NCI-H524 treated with DMSO at 0.1 percent for 48 hours (cell line): ENCODE data around the gene PHACTR1.
A peak's percentile ranks its signal among the peaks of the same experiment; 100 is the strongest.
"Not testable (repeated sequence)": the region's sequence is repeated elsewhere in the genome, so short reads cannot be mapped to it uniquely, and the experiment has no call there.

Experiments
- DNase-seq: peaks from one replicate; lab custom pipeline; 2025; lab: John Stamatoyannopoulos, UW

The PHACTR1 gene

GRCh38 chr6:12716298-12716916 is at the start of gene PHACTR1:
Gene PHACTR1, plus strand, starts transcription at chr6:12716767.
- DNase-seq, result no peak

- DNase-seq, result no peak
These were observed 49.7 kb upstream of the PHACTR1 start for GRCh38 chr6:12666886-12667285.

GRCh38 chr6:12675931-12676330 is 40.6 kb upstream of the PHACTR1 start:
- DNase-seq, result no peak

GRCh38 chr6:12679341-12679740 is 37.2 kb upstream of the PHACTR1 start:
- no peak for DNase-seq

GRCh38 chr6:12693122-12693521 is 23.4 kb upstream of the PHACTR1 start:
- DNase-seq, result no peak

- DNase-seq, result no peak
These were observed 18.3 kb upstream of the PHACTR1 start for GRCh38 chr6:12698298-12698697.

- DNase-seq, result no peak
These were observed 11.6 kb upstream of the PHACTR1 start for GRCh38 chr6:12704946-12705345.

GRCh38 chr6:12709116-12709515 is 7.5 kb upstream of the PHACTR1 start:
- no peak for DNase-seq

- DNase-seq, result no peak
These were observed 6.9 kb upstream of the PHACTR1 start for GRCh38 chr6:12709556-12710232.

GRCh38 chr6:12710921-12711320 is 5.6 kb upstream of the PHACTR1 start:
- no peak for DNase-seq

- DNase-seq, result no peak
These were observed 2.5 kb upstream of the PHACTR1 start for GRCh38 chr6:12714022-12714421.

GRCh38 chr6:12715437-12715836 is 1.1 kb upstream of the PHACTR1 start:
- no peak for DNase-seq

- DNase-seq, result no peak
These were observed 789 bp downstream of the PHACTR1 start for GRCh38 chr6:12717356-12717755.

- no peak for DNase-seq
These were observed 1.4 kb downstream of the PHACTR1 start for GRCh38 chr6:12718015-12718414.

- DNase-seq, result no peak
These were observed 2.5 kb downstream of the PHACTR1 start for GRCh38 chr6:12719017-12719416.

- no peak for DNase-seq
These were observed 3.7 kb downstream of the PHACTR1 start for GRCh38 chr6:12720310-12720709.

- no peak for DNase-seq
These were observed 8.7 kb downstream of the PHACTR1 start for GRCh38 chr6:12725263-12725662.

GRCh38 chr6:12729467-12729866 is 12.9 kb downstream of the PHACTR1 start:
- no peak for DNase-seq

GRCh38 chr6:12730809-12731208 is 14.2 kb downstream of the PHACTR1 start:
- not testable (repeated sequence) for DNase-seq

GRCh38 chr6:12733876-12734275 is 17.3 kb downstream of the PHACTR1 start:
- no peak for DNase-seq

- no peak for DNase-seq
These were observed 19.2 kb downstream of the PHACTR1 start for GRCh38 chr6:12735786-12736185.

- DNase-seq, result no peak
These were observed 31.8 kb downstream of the PHACTR1 start for GRCh38 chr6:12748411-12748810.

- peak; percentile 37 for DNase-seq
These were observed 32.4 kb downstream of the PHACTR1 start for GRCh38 chr6:12748815-12749521.
